HepG2 (cell line): ENCODE results near the gene ZNF648. TPM values are rescaled to one million over a fixed set of nuclear protein-coding genes. Genes with fewer than 3 reads are reported as not detected.

Source experiments
- ATAC-seq: fragments of 200-7000 bp; cut with Tn5 transposase; 3 replicates; pipeline ENCODE4 v1.9.1; 2020; ENCODE audit warnings: mild to moderate bottlenecking, moderate library complexity
- BruUV-seq: library from RNA; stranded (reverse); fragments of 400-500 nt; replicated peaks from 2 replicates; lab custom pipeline; 2021; lab: Mats Ljungman, UMichigan
- CTCF ChIA-PET: fragments of 300-600 bp; formaldehyde crosslinking; extraction: SDS; loops from one replicate; lab custom pipeline; 2021; ENCODE audit warnings: low total read pairs, inconsistent platforms, low intra/inter-chr PET ratio; lab: Yijun Ruan, JAX
- POLR2A ChIA-PET: fragments of 350-600 bp; sonication (Branson Sonifier 250); formaldehyde crosslinking; loops from one replicate; lab custom pipeline; 2020; ENCODE audit warnings: antibody characterized with exemption, inconsistent platforms; lab: Yijun Ruan, JAX
- DNase-seq: peaks from one replicate; pipeline ENCODE4 v3.0.0-alpha.2; 2015; ENCODE audit warnings: low spot score
- FAIRE-seq: peaks from 3 replicates; lab custom pipeline; 2011; peaks lifted over from hg19 to GRCh38; lab: Jason Lieb, UNC
- H2AFZ ChIP-seq: one replicate; pipeline ENCODE4 v1.6.1; 2011; ENCODE audit warnings: low read length, inconsistent platforms
- H3K27ac ChIP-seq: fragments of 300-600 bp; 3 replicates; pipeline ENCODE4 v1.8.0; 2011; ENCODE audit warnings: mixed run types, mild to moderate bottlenecking, mixed read lengths, low read length, inconsistent platforms; ENCODE audit not compliant: insufficient read depth; ENCODE audit errors: extremely low read length
- H3K27me3 ChIP-seq, 2 experiments: fragments of 200-600 bp in 1 of 2; 2 replicates in 1 of 2; 3 replicates in 1 of 2; pipeline versions ENCODE4 v1.6.0 to v1.8.0; 2011; ENCODE audit warnings: low read length in 2 of 2, mild to moderate bottlenecking in 2 of 2, moderate library complexity in 2 of 2, inconsistent platforms in 1 of 2; ENCODE audit not compliant: insufficient read depth in 2 of 2, control insufficient read depth in 1 of 2
- H3K36me3 ChIP-seq, 2 experiments: fragments of 200-600 bp in 1 of 2; replicated peaks in 1 of 2; 2 replicates in 1 of 2; 3 replicates in 1 of 2; pipeline versions ENCODE4 v1.5.1 to v1.8.0; 2011; ENCODE audit warnings: low read length in 2 of 2, inconsistent platforms in 1 of 2; ENCODE audit not compliant: insufficient read depth in 2 of 2, control insufficient read depth in 1 of 2
- H3K4me1 ChIP-seq: 2 replicates; pipeline ENCODE4 v1.5.1; 2012; ENCODE audit warnings: low read length, inconsistent platforms; ENCODE audit not compliant: insufficient read depth
- H3K4me2 ChIP-seq: 2 replicates; pipeline ENCODE4 v1.6.0; 2011; ENCODE audit warnings: low read depth, low read length, inconsistent platforms
- H3K4me3 ChIP-seq, 3 experiments: fragments of 200-600 bp in 1 of 3; sonication (generic), shearing (Covaris generic) in 1 of 3; replicated peaks in 1 of 3; 2 replicates each; pipeline ENCODE4 v1.5.1; 2011 to 2016; ENCODE audit warnings: low read length in 3 of 3, inconsistent platforms in 2 of 3, low read depth in 2 of 3, mild to moderate bottlenecking in 2 of 3, control low read depth in 1 of 3, mixed read lengths in 1 of 3; ENCODE audit not compliant: insufficient read depth in 1 of 3
- H3K79me2 ChIP-seq: one replicate; pipeline ENCODE4 v1.6.1; 2011; ENCODE audit warnings: low read length, inconsistent platforms; ENCODE audit not compliant: insufficient read depth
- H3K9ac ChIP-seq: 2 replicates; pipeline ENCODE4 v1.6.0; 2011; ENCODE audit warnings: mild to moderate bottlenecking, low read depth, low read length, inconsistent platforms; ENCODE audit not compliant: insufficient read depth
- H3K9me3 ChIP-seq: 2 replicates; pipeline ENCODE4 v1.5.1; 2012; ENCODE audit warnings: mild to moderate bottlenecking, low read length
- H4K20me1 ChIP-seq: 2 replicates; pipeline ENCODE4 v1.6.0; 2011; ENCODE audit warnings: inconsistent platforms, mild to moderate bottlenecking, low read length, moderate library complexity; ENCODE audit not compliant: insufficient read depth
- CEBPG ChIP-seq: IDR thresholded peaks from 2 replicates; pipeline ENCODE4 v1.6.1; 2016
- FOXO1 ChIP-seq: sonication (generic); formaldehyde crosslinking; IDR thresholded peaks from 2 replicates; pipeline ENCODE4 v1.4.0; 2020; ENCODE audit warnings: missing genetic modification reagents
- ZC3H13 ChIP-seq: sonication (generic); formaldehyde crosslinking; IDR thresholded peaks from 2 replicates; pipeline ENCODE4 v1.8.1; 2023; ENCODE audit warnings: mild to moderate bottlenecking, missing genetic modification reagents, moderate library complexity
- ZNF253 ChIP-seq: sonication (generic); formaldehyde crosslinking; IDR thresholded peaks from 2 replicates; pipeline ENCODE4 v1.8.0; 2022; ENCODE audit warnings: mild to moderate bottlenecking, missing genetic modification reagents, borderline replicate concordance
- ZNF354B ChIP-seq: sonication (generic); formaldehyde crosslinking; IDR thresholded peaks from 2 replicates; pipeline ENCODE4 v1.8.0; 2022; ENCODE audit warnings: mild to moderate bottlenecking, missing genetic modification reagents
- ZNF598 ChIP-seq: sonication (generic); formaldehyde crosslinking; IDR thresholded peaks from 2 replicates; pipeline ENCODE4 v1.5.1; 2020; ENCODE audit warnings: mild to moderate bottlenecking, missing genetic modification reagents, borderline replicate concordance
- ZNF761 ChIP-seq: sonication (generic); formaldehyde crosslinking; conservative IDR thresholded peaks from 2 replicates; pipeline ENCODE4 v1.4.0; 2020; ENCODE audit warnings: mild to moderate bottlenecking, missing genetic modification reagents
- ZNF841 ChIP-seq: sonication (generic); formaldehyde crosslinking; IDR thresholded peaks from 2 replicates; pipeline ENCODE4 v1.8.1; 2023; ENCODE audit warnings: missing genetic modification reagents, borderline replicate concordance
- ZNF891 ChIP-seq: sonication (generic); formaldehyde crosslinking; IDR thresholded peaks from 2 replicates; pipeline ENCODE4 v1.5.0; 2020; ENCODE audit warnings: mild to moderate bottlenecking, missing genetic modification reagents
- WGBS: methylation state at CpG from one replicate; pipeline ENCODE4 v1.1.6; 2017; ENCODE audit warnings: low lambda C conversion rate; 5-methylcytosine and 5-hydroxymethylcytosine counted together
- in situ Hi-C: cut with HindIII; loops from 2 replicates; pipeline ENCODE4 v1.10.0; 2017; ENCODE audit warnings: low pct_unique_long_range_greater_than_20kb; ENCODE audit not compliant: extremely low pct_ligation_motif_present
- intact Hi-C: fragments of 100-400 bp; cut with micrococcal nuclease; formaldehyde crosslinking; loops from one replicate; pipeline ENCODE4 v1.10.0; 2022; ENCODE audit not compliant: unreplicated experiment
- polyA plus RNA-seq, 8 experiments: library from polyadenylated mRNA; depleted of rRNA in 3 of 8; stranded (reverse) in 7 of 8; unstranded in 1 of 8; fragments of >200 nt; fragmentation: Illumina TruSeq in 4 of 8; extraction: Trizol in 4 of 8; gene quantifications; 2 replicates each; pipeline versions ENCODE4 v1.2.1 to v1.2.3, GENCODE V29; 2011 to 2016; ENCODE audit warnings: low read depth in 4 of 8, missing spikeins in 1 of 8, mixed read lengths in 1 of 8; ENCODE audit not compliant: insufficient read depth in 1 of 8
- total RNA-seq, 5 experiments: library from RNA; depleted of rRNA; stranded (reverse); fragments of >200 nt; fragmentation: Illumina TruSeq; extraction: Trizol; gene quantifications; 2 replicates each; pipeline ENCODE4 v1.2.3, GENCODE V29; 2016; ENCODE audit warnings: low read depth in 1 of 5
- TF ChIP-seq, protein P1 (sequence below), 2 experiments: sonication (generic) in 1 of 2; formaldehyde crosslinking in 1 of 2; IDR thresholded peaks; 2 replicates each; pipeline versions ENCODE4 v1.6.1 to v1.9.0; 2014 to 2022; ENCODE audit warnings: antibody characterized with exemption in 1 of 2, borderline replicate concordance in 1 of 2, inconsistent platforms in 1 of 2, low read depth in 1 of 2, missing genetic modification reagents in 1 of 2
- TF ChIP-seq, protein P2 (sequence below): IDR thresholded peaks from 2 replicates; pipeline ENCODE4 v1.6.1; 2012; ENCODE audit warnings: inconsistent platforms
- TF ChIP-seq, protein P3 (sequence below): sonication (generic); formaldehyde crosslinking; IDR thresholded peaks from 2 replicates; pipeline ENCODE4 v1.8.1; 2022; ENCODE audit warnings: low read depth, mild to moderate bottlenecking, missing genetic modification reagents
- TF ChIP-seq, protein P4 (sequence below): sonication (generic); formaldehyde crosslinking; IDR thresholded peaks from 2 replicates; pipeline ENCODE4 v1.4.0; 2020; ENCODE audit warnings: missing genetic modification reagents, borderline replicate concordance

Gene ZNF648
- total and polyA plus RNA-seq, 2 of the 13 experiments (the other 11 are each of a cell fraction or from before 2014, with no cell fraction given): 0.13 to 0.37 TPM

DNA sequence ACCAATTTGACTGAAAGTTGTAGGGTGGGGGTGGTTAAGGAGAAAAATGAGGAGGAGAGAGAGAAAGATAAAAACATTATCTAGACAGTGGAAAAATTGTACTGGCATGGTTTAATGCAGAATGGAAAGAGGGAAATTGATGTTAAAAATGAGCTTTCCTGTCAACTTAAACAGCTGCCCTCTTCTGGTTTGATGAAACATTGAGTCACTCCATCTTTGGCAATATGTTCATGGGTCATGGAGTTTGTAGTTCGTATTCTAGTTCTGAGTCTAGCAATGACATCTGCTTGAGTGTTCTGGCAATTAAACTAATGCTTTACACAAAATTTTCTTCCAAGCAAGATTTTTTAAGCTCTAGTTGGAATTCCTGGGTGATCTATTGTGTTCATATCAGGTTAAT, 9.6 kb downstream of the ZNF648 start:
- CTCF ChIA-PET: no interaction called here
- TF ChIP-seq FOXO1 (CRISPR knock-in tag) (no peak), ZNF761 (CRISPR knock-in tag) (no peak), ZNF253 (no peak), ZNF598 (no peak), ZNF354B (CRISPR knock-in tag) (no peak), ZNF841 (no peak), ZNF891 (no peak), ZC3H13 (no peak), CEBPG (CRISPR knock-in tag) (no peak)
- TF ChIP-seq, protein P1, sequence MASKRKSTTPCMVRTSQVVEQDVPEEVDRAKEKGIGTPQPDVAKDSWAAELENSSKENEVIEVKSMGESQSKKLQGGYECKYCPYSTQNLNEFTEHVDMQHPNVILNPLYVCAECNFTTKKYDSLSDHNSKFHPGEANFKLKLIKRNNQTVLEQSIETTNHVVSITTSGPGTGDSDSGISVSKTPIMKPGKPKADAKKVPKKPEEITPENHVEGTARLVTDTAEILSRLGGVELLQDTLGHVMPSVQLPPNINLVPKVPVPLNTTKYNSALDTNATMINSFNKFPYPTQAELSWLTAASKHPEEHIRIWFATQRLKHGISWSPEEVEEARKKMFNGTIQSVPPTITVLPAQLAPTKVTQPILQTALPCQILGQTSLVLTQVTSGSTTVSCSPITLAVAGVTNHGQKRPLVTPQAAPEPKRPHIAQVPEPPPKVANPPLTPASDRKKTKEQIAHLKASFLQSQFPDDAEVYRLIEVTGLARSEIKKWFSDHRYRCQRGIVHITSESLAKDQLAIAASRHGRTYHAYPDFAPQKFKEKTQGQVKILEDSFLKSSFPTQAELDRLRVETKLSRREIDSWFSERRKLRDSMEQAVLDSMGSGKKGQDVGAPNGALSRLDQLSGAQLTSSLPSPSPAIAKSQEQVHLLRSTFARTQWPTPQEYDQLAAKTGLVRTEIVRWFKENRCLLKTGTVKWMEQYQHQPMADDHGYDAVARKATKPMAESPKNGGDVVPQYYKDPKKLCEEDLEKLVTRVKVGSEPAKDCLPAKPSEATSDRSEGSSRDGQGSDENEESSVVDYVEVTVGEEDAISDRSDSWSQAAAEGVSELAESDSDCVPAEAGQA (IDR thresholded peaks at IDR 0.05; ENCODE audit: low read depth): no peak
- TF ChIP-seq, protein P1 (CRISPR knock-in tag; IDR thresholded peaks at IDR 0.05; ENCODE audit: borderline replicate concordance): no peak
- TF ChIP-seq, protein P2, sequence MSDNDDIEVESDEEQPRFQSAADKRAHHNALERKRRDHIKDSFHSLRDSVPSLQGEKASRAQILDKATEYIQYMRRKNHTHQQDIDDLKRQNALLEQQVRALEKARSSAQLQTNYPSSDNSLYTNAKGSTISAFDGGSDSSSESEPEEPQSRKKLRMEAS: no peak
- TF ChIP-seq, protein P3, sequence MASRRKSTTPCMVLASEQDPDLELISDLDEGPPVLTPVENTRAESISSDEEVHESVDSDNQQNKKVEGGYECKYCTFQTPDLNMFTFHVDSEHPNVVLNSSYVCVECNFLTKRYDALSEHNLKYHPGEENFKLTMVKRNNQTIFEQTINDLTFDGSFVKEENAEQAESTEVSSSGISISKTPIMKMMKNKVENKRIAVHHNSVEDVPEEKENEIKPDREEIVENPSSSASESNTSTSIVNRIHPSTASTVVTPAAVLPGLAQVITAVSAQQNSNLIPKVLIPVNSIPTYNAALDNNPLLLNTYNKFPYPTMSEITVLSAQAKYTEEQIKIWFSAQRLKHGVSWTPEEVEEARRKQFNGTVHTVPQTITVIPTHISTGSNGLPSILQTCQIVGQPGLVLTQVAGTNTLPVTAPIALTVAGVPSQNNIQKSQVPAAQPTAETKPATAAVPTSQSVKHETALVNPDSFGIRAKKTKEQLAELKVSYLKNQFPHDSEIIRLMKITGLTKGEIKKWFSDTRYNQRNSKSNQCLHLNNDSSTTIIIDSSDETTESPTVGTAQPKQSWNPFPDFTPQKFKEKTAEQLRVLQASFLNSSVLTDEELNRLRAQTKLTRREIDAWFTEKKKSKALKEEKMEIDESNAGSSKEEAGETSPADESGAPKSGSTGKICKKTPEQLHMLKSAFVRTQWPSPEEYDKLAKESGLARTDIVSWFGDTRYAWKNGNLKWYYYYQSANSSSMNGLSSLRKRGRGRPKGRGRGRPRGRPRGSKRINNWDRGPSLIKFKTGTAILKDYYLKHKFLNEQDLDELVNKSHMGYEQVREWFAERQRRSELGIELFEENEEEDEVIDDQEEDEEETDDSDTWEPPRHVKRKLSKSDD (CRISPR knock-in tag): no peak
- TF ChIP-seq, protein P4, sequence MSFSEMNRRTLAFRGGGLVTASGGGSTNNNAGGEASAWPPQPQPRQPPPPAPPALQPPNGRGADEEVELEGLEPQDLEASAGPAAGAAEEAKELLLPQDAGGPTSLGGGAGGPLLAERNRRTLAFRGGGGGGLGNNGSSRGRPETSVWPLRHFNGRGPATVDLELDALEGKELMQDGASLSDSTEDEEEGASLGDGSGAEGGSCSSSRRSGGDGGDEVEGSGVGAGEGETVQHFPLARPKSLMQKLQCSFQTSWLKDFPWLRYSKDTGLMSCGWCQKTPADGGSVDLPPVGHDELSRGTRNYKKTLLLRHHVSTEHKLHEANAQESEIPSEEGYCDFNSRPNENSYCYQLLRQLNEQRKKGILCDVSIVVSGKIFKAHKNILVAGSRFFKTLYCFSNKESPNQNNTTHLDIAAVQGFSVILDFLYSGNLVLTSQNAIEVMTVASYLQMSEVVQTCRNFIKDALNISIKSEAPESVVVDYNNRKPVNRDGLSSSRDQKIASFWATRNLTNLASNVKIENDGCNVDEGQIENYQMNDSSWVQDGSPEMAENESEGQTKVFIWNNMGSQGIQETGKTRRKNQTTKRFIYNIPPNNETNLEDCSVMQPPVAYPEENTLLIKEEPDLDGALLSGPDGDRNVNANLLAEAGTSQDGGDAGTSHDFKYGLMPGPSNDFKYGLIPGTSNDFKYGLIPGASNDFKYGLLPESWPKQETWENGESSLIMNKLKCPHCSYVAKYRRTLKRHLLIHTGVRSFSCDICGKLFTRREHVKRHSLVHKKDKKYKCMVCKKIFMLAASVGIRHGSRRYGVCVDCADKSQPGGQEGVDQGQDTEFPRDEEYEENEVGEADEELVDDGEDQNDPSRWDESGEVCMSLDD: no peak

More for the DNA sequence above, 9.6 kb downstream of the ZNF648 start:
- no peak overlapping the region for H3K4me3 ChIP-seq
- in situ Hi-C loops (no loop called here), intact Hi-C loops (loop anchor here (10.0 kb wide), 1 partner anchor 577 kb away; no protein-coding TSS in a partner anchor)
- no peak overlapping the region for H3K9ac ChIP-seq
- no peak overlapping the region for H2AFZ ChIP-seq
- H3K9me3 ChIP-seq: no peaks in the 10 kb centered on the region
- H3K4me2 ChIP-seq: no peak overlapping the region
- WGBS: 67% methylated on average over 1 of the region's 1 CpG
- DNase-seq: no peak
- no peaks in the 10 kb centered on the region for H3K36me3 ChIP-seq
- H4K20me1 ChIP-seq: no peaks in the 10 kb centered on the region
- H3K79me2 ChIP-seq: no peaks in the 10 kb centered on the region
- H3K27ac ChIP-seq: no peak overlapping the region
- BruUV-seq: no TSS peak
- no peak for ATAC-seq
- no peaks in the 10 kb centered on the region for H3K27me3 ChIP-seq
- no peaks in the 10 kb centered on the region for H3K4me1 ChIP-seq
- POLR2A ChIA-PET: no interaction called here
- FAIRE-seq: no peak
